ENCODE data around the gene GPRC5C. TPM values are rescaled to one million over a fixed set of nuclear protein-coding genes. Genes with fewer than 3 reads are reported as not detected.
A peak's percentile ranks its signal among the peaks of the same experiment; 100 is the strongest.

GPRC5C gene
- total and polyA plus RNA-seq, 2 of the 13 experiments (the other 11 are each of a cell fraction or from before 2014, with no cell fraction given) = 85.6 to 300 TPM

- peak; percentile 69; the same call in 1 of the 2 replicates for TF ChIP-seq KMT2B (CRISPR knock-in tag; IDR thresholded peaks at IDR 0.05)
- peak; percentile 62 for TF ChIP-seq FOXO1 (CRISPR knock-in tag; IDR thresholded peaks at IDR 0.05)
- TF ChIP-seq ZEB1 (IDR thresholded peaks at IDR 0.05; ENCODE audit: insufficient replicate concordance, low read depth) = peak; percentile 99
- TF ChIP-seq ZNF230 (CRISPR knock-in tag; IDR thresholded peaks at IDR 0.05) = peak; percentile 96
- no peak for TF ChIP-seq ZNF282 (IDR thresholded peaks at IDR 0.05; ENCODE audit: partially characterized antibody)
- peak; percentile 93 for TF ChIP-seq AHR (CRISPR knock-in tag; IDR thresholded peaks at IDR 0.05)
- TF ChIP-seq ADNP (CRISPR knock-in tag; IDR thresholded peaks at IDR 0.05) = no peak
- TF ChIP-seq, protein P1, sequence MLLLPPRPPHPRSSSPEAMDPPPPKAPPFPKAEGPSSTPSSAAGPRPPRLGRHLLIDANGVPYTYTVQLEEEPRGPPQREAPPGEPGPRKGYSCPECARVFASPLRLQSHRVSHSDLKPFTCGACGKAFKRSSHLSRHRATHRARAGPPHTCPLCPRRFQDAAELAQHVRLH (CRISPR knock-in tag; IDR thresholded peaks at IDR 0.05; ENCODE audit: borderline replicate concordance, low read depth) = peak; percentile 91; the same call in 1 of the 2 replicates
- TF ChIP-seq ZNF557 (CRISPR knock-in tag; IDR thresholded peaks at IDR 0.05) = no peak
- TF ChIP-seq MAFF (IDR thresholded peaks at IDR 0.05; ENCODE audit: low read depth, low read length) = no peak
- peak; percentile 96 for TF ChIP-seq ZNF296 (CRISPR knock-in tag; conservative IDR thresholded peaks at IDR 0.05)
- peak; percentile 97 for TF ChIP-seq ZNF276 (CRISPR knock-in tag; IDR thresholded peaks at IDR 0.05; ENCODE audit: low read depth)
- TF ChIP-seq CC2D1A (CRISPR knock-in tag; IDR thresholded peaks at IDR 0.05) = no peak
- peak; percentile 97 for TF ChIP-seq ZNF570 (CRISPR knock-in tag; IDR thresholded peaks at IDR 0.05; ENCODE audit: borderline replicate concordance)
- TF ChIP-seq HMG20A (CRISPR knock-in tag; IDR thresholded peaks at IDR 0.05; ENCODE audit: borderline replicate concordance) = peak; percentile 94
- TF ChIP-seq AFF4 (CRISPR knock-in tag; IDR thresholded peaks at IDR 0.05) = peak; percentile 69
- TF ChIP-seq ZC3H13 (CRISPR knock-in tag; IDR thresholded peaks at IDR 0.05) = peak; percentile 99
- no peak for TF ChIP-seq SOX13 (IDR thresholded peaks at IDR 0.05)
- TF ChIP-seq SOX13 (CRISPR knock-in tag; conservative IDR thresholded peaks at IDR 0.05 in 1 of 2, IDR thresholded peaks at IDR 0.05 in 1 of 2) = peak in 1 of 2 experiments; percentile 90; a peak in 2 of 4 replicates
- TF ChIP-seq CHD2 (IDR thresholded peaks at IDR 0.05; ENCODE audit: low read depth, low read length) = peak; percentile 27; the same call in 1 of the 2 replicates
- peak; percentile 75; the same call in 1 of the 2 replicates for TF ChIP-seq ZNF569 (CRISPR knock-in tag; IDR thresholded peaks at IDR 0.05; ENCODE audit: borderline replicate concordance)
- TF ChIP-seq NAIF1 (CRISPR knock-in tag; IDR thresholded peaks at IDR 0.05; ENCODE audit: borderline replicate concordance) = no peak
Observed at GRCh38 chr17:74442670-74443515, 11.0 kb downstream of the GPRC5C start (continued).

Data from HepG2 (cell line).